Measurements from ENCODE around the gene COPS2.

DNA sequence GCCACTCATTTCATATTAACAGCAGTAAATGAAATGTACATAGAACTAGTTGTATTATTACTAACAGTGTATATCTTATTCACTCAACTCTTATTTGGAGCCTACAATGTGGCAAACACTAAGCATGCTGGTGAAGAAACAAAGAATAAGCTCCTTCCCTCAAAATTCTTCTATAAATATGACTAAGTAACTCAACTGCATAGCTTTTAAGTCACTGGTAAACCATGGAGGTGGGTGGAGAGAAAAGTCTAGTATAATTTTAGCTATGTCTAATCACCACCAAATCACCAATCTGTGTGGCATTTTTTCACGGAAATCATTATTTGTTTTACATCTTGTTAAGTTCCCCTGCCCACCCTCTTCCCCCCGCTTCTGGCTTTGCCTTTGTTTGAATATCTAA is 17.5 kb downstream of the COPS2 start:
- TF ChIP-seq, protein P1, sequence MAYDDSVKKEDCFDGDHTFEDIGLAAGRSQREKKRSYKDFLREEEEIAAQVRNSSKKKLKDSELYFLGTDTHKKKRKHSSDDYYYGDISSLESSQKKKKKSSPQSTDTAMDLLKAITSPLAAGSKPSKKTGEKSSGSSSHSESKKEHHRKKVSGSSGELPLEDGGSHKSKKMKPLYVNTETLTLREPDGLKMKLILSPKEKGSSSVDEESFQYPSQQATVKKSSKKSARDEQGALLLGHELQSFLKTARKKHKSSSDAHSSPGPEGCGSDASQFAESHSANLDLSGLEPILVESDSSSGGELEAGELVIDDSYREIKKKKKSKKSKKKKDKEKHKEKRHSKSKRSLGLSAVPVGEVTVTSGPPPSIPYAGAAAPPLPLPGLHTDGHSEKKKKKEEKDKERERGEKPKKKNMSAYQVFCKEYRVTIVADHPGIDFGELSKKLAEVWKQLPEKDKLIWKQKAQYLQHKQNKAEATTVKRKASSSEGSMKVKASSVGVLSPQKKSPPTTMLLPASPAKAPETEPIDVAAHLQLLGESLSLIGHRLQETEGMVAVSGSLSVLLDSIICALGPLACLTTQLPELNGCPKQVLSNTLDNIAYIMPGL (CRISPR knock-in tag; IDR thresholded peaks at IDR 0.05) = no peak
- TF ChIP-seq, protein P2, sequence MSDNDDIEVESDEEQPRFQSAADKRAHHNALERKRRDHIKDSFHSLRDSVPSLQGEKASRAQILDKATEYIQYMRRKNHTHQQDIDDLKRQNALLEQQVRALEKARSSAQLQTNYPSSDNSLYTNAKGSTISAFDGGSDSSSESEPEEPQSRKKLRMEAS (CRISPR knock-in tag; IDR thresholded peaks at IDR 0.05) = no peak
- TF ChIP-seq ZNF175 (CRISPR knock-in tag; IDR thresholded peaks at IDR 0.05; ENCODE audit: low read depth) (no peak), JUND (IDR thresholded peaks at IDR 0.05; ENCODE audit: borderline replicate concordance, low read depth, low read length) (no peak), JUND (tag; IDR thresholded peaks at IDR 0.05; ENCODE audit: borderline replicate concordance, low read depth, low read length) (no peak), KDM1A (IDR thresholded peaks at IDR 0.05) (no peak), ZNF668 (CRISPR knock-in tag; IDR thresholded peaks at IDR 0.05) (no peak), L3MBTL2 (IDR thresholded peaks at IDR 0.05) (no peak), NRF1 (conservative IDR thresholded peaks at IDR 0.05 in 1 of 2, IDR thresholded peaks at IDR 0.05 in 1 of 2) (no peak), KLF1 (tag; IDR thresholded peaks at IDR 0.05) (no peak)
- TF ChIP-seq, protein P3, sequence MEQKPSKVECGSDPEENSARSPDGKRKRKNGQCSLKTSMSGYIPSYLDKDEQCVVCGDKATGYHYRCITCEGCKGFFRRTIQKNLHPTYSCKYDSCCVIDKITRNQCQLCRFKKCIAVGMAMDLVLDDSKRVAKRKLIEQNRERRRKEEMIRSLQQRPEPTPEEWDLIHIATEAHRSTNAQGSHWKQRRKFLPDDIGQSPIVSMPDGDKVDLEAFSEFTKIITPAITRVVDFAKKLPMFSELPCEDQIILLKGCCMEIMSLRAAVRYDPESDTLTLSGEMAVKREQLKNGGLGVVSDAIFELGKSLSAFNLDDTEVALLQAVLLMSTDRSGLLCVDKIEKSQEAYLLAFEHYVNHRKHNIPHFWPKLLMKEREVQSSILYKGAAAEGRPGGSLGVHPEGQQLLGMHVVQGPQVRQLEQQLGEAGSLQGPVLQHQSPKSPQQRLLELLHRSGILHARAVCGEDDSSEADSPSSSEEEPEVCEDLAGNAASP (IDR thresholded peaks at IDR 0.05) = no peak
